ENCODE measurements around the gene FCGR3A. TPM values are rescaled to one million over a fixed set of nuclear protein-coding genes. Genes with fewer than 3 reads are reported as not detected.

The FCGR3A gene
- total and polyA plus RNA-seq, 10 donors = 35.5 to 532 (median 283) TPM

- H3K36me3 ChIP-seq = no peaks in the 10 kb centered on the region
- peak overlapping the region in 1 of 8 donors; percentile 66 for H3K27ac ChIP-seq
- WGBS, 5 donors = 93 to 97% (median 96%) methylated on average over 2 of the region's 2 CpGs
- peaks cover 0 to 17% (median 0%) of the 10 kb centered on the region in 7 donors for H3K27me3 ChIP-seq (replicated peaks in 1 of 7)
- H3K4me1 ChIP-seq = peaks cover 0 to 27% (median 15%) of the 10 kb centered on the region in 6 donors
- TF ChIP-seq CTCF (IDR thresholded peaks at IDR 0.05 in 8 of 11, conservative IDR thresholded peaks at IDR 0.05 in 3 of 11) (no peak), POLR2AphosphoS5 (IDR thresholded peaks at IDR 0.05) (no peak), POLR2A (IDR thresholded peaks at IDR 0.05) (no peak)
- no peak for DNase-seq
- intact Hi-C loops (cut with DNase I; ENCODE audit: low total_unique reads) = no loop called here
- no peak overlapping the region for H3K4me3 ChIP-seq
- no peaks in the 10 kb centered on the region for H3K9me3 ChIP-seq
These were observed 51.0 kb downstream of the FCGR3A start for GRCh38 chr1:161498646-161499045.

GRCh38 chr1:161497961-161498360, 51.7 kb downstream of the FCGR3A start:
- 39 to 84% (median 59%) methylated on average over 1 of the region's 1 CpG for WGBS, 5 donors

GRCh38 chr1:161495490-161495889, 54.1 kb downstream of the FCGR3A start:
- Histone ChIP-seq H3K4me1 (peaks cover 0 to 33% (median 21%) of the 10 kb centered on the region in 6 donors), H3K36me3 (no peaks in the 10 kb centered on the region), H3K4me3 (no peak overlapping the region), H3K27me3 (replicated peaks in 1 of 7) (peaks cover 0 to 44% (median 0%) of the 10 kb centered on the region in 7 donors), H3K9me3 (no peaks in the 10 kb centered on the region), H3K27ac (no peak overlapping the region)
- DNase-seq = no peak
- no peak for TF ChIP-seq CTCF (IDR thresholded peaks at IDR 0.05 in 8 of 11, conservative IDR thresholded peaks at IDR 0.05 in 3 of 11)
- no peak for TF ChIP-seq POLR2A (IDR thresholded peaks at IDR 0.05)
- TF ChIP-seq POLR2AphosphoS5 (IDR thresholded peaks at IDR 0.05) = no peak
- intact Hi-C loops (cut with DNase I; ENCODE audit: low total_unique reads) = no loop called here

More at GRCh38 chr1:161497961-161498360, 51.7 kb downstream of the FCGR3A start:
- Histone ChIP-seq H3K36me3 (no peaks in the 10 kb centered on the region), H3K4me1 (peaks cover 0 to 27% (median 15%) of the 10 kb centered on the region in 6 donors), H3K27me3 (replicated peaks in 1 of 7) (peaks cover 0 to 24% (median 0%) of the 10 kb centered on the region in 7 donors), H3K27ac (no peak overlapping the region), H3K9me3 (no peaks in the 10 kb centered on the region), H3K4me3 (no peak overlapping the region)
- no peak for DNase-seq
- no peak for TF ChIP-seq CTCF (IDR thresholded peaks at IDR 0.05 in 8 of 11, conservative IDR thresholded peaks at IDR 0.05 in 3 of 11)
- TF ChIP-seq POLR2AphosphoS5 (IDR thresholded peaks at IDR 0.05) = no peak
- TF ChIP-seq POLR2A (IDR thresholded peaks at IDR 0.05) = no peak
- intact Hi-C loops (cut with DNase I; ENCODE audit: low total_unique reads) = no loop called here

GRCh38 chr1:161494091-161494735, 55.4 kb downstream of the FCGR3A start:
- H3K27me3 ChIP-seq (replicated peaks in 1 of 7) = peaks cover 0 to 55% (median 0%) of the 10 kb centered on the region in 7 donors
- H3K36me3 ChIP-seq = no peaks in the 10 kb centered on the region
- H3K4me3 ChIP-seq = no peak overlapping the region
- H3K27ac ChIP-seq = no peak overlapping the region
- WGBS, 5 donors = 53 to 74% (median 68%) methylated on average over 3 of the region's 3 CpGs
- H3K9me3 ChIP-seq = no peaks in the 10 kb centered on the region
- intact Hi-C loops (cut with DNase I; ENCODE audit: low total_unique reads) = no loop called here
- no peak for DNase-seq
- TF ChIP-seq POLR2A (IDR thresholded peaks at IDR 0.05) (no peak), POLR2AphosphoS5 (IDR thresholded peaks at IDR 0.05) (no peak), CTCF (IDR thresholded peaks at IDR 0.05 in 8 of 11, conservative IDR thresholded peaks at IDR 0.05 in 3 of 11) (no peak)
- H3K4me1 ChIP-seq = peaks cover 0 to 20% (median 9%) of the 10 kb centered on the region in 6 donors
